NCI-H1048 (cell line): Measurements from ENCODE around the gene SLC5A5.

Experiments
- DNase-seq: peaks from one replicate; lab custom pipeline; 2025; lab: John Stamatoyannopoulos, UW

SLC5A5 gene

GRCh38 chr19:17920527-17920926, 48.8 kb downstream of the SLC5A5 start:
- no peak for DNase-seq

GRCh38 chr19:17922138-17922537, 50.4 kb downstream of the SLC5A5 start:
- no peak for DNase-seq

GRCh38 chr19:17926044-17926443, 54.3 kb downstream of the SLC5A5 start:
- DNase-seq, result no peak

- DNase-seq, result no peak
Measured at GRCh38 chr19:17929056-17929455, 57.3 kb downstream of the SLC5A5 start.

- DNase-seq, result no peak
Measured at GRCh38 chr19:17931532-17932191, 59.9 kb downstream of the SLC5A5 start.

GRCh38 chr19:17932485-17933338, 61.0 kb downstream of the SLC5A5 start, which contains the start of gene CCDC124:
CCDC124 (plus strand) TSS chr19:17933015; CDS start chr19:17936421, 3,406 bp downstream.
- peak; percentile 64 for DNase-seq

- no peak for DNase-seq
Measured at GRCh38 chr19:17933414-17934129, 61.8 kb downstream of the SLC5A5 start.

- DNase-seq, result no peak
Measured at GRCh38 chr19:17936379-17936778, 64.6 kb downstream of the SLC5A5 start.

- no peak for DNase-seq
Measured at GRCh38 chr19:17937371-17937900, 65.7 kb downstream of the SLC5A5 start.

GRCh38 chr19:17938092-17938845, 66.5 kb downstream of the SLC5A5 start:
- DNase-seq, result peak; percentile 16

- DNase-seq, result no peak
Measured at GRCh38 chr19:17942181-17942580, 70.4 kb downstream of the SLC5A5 start.

- DNase-seq, result no peak
Measured at GRCh38 chr19:17942582-17943273, 71.0 kb downstream of the SLC5A5 start.

GRCh38 chr19:17943274-17944221, 71.8 kb downstream of the SLC5A5 start:
- DNase-seq, result no peak

- no peak for DNase-seq
Measured at GRCh38 chr19:17944301-17944700, 72.6 kb downstream of the SLC5A5 start.
